Stimulated activated CD8-positive, alpha-beta memory T cell treated with anti-CD3 and anti-CD28 coated beads, Interleukin-12 subunit alpha, Interleukin-12 subunit beta, amount 100 ng/mL, for 24 hours (primary cell): ENCODE measurements around the gene PIRT.

Source experiments
- DNase-seq: peaks from one replicate; pipeline ENCODE4 v3.0.0-alpha.2; 2020; ENCODE audit errors: extremely low read depth

The PIRT gene

DNA sequence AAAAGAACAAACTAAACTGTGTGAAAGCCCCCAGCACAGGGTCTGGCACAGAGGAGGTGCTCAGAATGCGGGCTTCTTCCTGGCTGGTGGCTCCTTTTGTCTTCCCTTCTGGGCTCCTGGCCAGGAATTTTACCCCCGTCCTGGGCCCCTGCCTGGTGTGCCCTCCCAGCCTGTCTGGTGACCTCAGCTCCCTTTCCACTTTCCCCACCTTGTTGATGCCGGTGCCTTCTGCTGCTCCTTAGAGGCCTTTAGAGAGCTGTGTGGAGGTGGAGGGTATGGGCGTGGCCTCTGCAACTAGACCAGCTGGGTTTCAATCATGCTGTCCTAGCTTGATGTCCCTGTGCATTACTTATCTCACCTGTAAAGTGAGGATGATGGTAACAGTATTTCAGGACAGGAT is 16.8 kb downstream of the PIRT start:
- no peak for DNase-seq

DNA sequence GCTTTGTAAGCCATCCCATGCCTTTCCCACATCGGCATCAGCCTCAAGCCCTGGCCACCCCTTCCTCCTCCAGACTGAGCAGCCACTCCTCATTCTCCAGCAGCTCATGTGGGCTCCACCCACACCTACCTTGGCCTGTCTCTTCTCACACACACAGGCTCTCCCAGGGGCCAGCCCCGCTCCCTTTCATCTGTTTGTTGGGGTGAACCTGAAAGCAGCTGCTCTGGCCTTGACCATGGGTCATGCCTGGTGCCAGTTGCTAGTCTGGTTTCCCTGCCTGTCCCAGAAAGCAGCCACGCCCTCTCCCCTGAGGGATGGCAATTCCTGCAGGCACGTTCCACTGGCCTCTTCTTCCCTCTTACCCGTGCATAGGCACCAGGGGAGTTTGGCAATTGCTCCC is 22.6 kb downstream of the PIRT start:
- no peak for DNase-seq

DNA sequence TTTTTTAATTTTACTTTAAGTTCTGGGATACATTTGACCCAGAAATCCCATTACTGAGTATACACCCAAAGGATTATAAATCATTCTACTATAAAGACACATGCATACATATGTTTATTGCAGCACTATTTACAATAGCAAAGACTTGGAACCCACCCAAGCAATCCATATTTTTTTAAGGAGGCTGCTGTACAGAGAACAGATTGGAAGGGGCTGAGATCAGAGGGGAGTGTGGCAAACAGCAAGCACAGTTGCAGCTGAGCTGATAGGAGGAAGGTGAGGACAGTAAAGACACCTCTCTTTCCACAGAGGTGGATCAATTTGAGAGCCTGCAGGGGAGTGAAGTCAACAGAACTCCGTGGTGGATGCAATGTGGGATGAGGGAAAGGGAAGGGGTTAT is 23.8 kb downstream of the PIRT start:
- DNase-seq: no peak

DNA sequence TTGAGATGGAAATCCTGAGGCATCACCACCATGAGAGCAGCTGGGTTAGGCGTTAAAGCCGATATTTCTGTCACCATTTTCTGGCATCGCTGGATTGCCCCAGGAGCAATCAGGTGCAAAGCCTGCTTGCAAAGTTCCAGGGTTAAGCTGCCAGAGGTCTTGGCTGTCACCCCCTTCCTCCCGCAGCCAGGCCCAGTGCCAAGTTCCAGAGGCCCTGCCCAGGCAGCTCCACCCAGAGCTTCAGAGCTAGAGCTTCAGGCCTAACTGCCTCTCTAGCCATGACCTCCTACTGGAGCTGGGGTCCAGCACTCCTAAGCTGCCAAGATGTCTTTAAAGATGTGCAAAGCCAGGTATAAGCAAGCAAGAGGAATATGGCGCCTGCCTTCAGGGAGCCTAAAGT is 25.2 kb downstream of the PIRT start:
- DNase-seq: no peak

DNA sequence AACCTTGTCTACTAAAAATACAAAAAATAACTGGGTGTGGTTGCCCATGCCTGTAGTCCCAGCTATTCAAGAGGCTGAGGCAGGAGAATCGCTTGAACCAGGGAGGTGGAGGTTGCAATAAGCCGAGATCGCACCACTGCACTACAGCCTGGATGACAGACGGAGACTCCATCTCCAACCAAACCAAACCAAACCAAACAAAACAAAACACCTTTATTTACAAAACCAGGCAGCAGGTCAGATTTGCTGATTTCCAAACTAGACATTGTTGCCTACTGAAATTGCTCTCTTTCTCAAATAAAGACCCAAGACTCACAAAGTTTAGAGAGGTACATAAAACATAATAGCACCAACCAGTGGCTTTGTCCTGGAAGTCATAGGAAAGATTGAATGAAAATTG is 28.3 kb downstream of the PIRT start:
- no peak for DNase-seq

DNA sequence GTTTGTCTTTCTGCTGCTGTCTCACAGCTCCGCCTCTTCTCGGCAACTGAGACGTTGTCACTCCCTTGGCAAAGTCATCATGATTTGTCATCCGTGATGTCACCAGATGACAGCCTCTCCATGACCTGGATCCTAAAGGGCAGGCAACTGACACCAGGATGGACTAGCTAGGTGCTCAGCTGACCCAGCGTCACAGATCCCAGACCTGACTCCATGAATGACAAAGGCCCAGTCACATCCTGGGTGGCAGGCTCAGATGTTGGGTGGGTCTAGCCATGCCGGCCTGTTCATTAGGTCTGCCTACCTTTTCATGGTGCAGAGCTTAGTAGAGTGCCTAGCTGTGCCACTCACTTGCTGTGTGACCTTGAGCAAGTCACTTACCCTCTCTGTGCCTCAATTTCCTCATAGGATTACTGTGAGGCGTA is 30.2 kb downstream of the PIRT start:
- DNase-seq: no peak

DNA sequence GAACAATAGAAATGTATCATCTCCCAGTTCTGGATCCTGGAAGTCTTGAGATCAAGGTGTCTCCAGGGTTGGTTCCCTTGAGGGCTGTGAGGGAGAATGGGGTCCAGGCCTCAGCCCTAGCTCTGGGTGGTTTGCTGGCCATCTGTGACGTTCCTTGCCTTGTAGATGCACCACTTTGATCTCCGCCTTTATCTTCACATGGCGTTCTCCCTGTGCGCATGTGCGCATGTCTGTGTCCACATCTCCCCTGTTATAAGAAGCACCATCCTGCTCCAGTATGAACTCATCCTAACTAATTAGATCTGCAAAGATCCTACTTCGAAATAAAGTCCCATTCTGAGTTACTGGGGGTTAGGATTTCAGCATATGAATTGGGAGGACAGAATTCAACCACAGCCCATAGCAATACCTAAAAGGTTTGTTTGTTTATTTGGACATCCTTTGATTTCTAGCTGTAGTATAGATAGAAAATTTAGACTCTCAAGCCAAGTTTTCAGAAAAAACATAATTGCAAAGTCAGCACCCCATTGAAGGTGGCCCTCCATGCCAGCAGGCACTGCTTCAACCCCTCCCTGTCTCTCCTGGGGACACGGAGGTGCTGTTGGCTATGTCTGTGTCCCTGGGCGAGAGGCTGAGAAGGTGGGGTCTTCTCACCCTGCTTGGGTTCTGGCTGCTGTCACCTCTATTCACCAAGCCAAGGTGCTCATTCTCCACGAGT is 31.2 kb downstream of the PIRT start:
- DNase-seq: no peak

DNA sequence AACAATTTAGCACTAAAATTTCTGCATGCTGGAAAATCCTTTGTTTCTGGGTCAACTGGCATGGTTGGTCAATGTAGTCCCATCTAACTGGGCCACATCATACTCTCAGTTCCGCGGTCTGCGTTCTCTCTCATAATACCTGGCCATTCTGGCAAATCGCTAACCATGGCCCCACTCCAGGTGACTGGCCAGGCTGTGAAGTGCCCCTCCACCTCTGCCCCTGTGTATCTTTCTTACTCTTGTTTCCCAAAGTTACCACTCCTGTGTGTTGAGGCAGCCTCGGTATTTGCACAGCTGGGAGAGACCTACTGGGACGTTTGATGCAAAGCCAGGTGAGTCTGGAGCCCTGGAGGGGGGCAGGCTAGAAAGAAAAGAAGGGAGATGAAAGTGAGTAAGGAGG is 32.0 kb downstream of the PIRT start:
- no peak for DNase-seq

DNA sequence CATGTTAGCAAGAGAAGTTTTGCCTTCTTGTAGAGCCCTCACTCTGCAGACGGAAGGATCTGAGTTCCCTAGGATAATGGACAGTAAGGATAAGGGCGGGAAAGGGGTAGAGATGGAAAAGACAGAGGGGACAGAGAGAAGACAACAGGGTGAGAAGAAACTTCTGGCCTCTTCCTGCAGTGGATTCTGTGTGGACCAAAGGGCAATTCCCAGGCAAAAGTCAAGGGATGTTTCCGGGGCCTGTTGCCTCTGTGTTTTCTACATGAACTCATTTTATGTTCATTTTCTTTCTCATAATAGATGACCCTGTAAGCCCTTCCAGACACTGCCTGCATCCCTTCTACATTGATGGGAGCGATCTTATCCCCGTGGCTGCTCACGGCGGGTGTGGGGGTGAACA is 33.3 kb downstream of the PIRT start:
- DNase-seq: no peak

DNA sequence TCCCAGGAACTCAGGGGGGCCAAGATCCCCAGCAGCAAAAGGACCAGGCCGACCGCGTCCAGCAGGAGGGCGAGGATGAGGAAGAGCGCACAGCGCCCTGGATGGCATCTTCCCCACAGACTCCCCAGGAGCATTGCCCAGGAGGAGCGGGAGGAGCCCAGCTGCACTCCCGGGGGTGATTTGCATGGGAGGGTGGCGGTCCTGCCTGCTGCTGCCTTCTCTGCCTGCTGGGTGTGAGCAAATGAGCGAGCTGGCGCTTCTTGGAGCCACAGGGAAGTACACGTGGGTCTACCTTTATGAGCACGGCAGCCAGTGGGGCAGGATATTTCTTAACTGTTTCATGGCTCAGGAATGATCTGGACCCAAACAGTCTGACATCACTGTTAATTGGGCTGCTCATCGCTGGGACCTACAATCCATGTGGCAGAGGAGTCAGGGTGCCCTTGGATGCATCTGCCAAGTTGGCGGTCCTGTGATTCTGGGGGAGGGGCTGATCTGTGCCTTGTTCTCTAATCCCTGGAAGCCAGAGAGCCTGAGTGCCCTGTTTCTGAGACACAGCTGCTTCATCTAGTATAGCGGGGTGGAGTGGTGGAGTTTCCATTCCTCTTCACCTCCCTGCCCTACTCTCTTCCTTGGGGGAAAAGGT is 33.9 kb downstream of the PIRT start, which contains the start of gene TMEM238L:
TSS of gene TMEM238L (minus strand) at position 270 of the 646 bp plus-strand sequence. CDS start at position 134, 136 bp downstream.
- no peak for DNase-seq

DNA sequence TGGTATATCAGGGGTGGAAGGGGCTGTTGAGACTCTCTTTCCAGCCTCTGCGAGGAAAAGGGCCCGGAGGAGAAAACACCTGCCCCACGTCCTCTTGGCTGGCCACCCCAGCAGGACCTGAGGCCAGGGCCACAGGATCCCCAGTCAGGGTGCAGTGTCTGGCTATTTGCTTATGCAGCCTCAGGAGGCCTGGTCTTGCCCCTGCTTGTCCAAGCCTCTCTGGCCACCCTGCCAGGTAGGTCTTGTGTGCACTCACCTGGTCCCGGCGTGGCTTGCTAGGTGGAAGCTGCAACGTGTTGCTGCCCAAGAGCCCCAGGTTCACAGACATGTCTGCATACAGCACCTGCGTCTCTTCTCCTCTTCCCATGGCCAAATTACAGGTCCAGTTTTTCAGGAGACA is 34.5 kb downstream of the PIRT start:
- no peak for DNase-seq

DNA sequence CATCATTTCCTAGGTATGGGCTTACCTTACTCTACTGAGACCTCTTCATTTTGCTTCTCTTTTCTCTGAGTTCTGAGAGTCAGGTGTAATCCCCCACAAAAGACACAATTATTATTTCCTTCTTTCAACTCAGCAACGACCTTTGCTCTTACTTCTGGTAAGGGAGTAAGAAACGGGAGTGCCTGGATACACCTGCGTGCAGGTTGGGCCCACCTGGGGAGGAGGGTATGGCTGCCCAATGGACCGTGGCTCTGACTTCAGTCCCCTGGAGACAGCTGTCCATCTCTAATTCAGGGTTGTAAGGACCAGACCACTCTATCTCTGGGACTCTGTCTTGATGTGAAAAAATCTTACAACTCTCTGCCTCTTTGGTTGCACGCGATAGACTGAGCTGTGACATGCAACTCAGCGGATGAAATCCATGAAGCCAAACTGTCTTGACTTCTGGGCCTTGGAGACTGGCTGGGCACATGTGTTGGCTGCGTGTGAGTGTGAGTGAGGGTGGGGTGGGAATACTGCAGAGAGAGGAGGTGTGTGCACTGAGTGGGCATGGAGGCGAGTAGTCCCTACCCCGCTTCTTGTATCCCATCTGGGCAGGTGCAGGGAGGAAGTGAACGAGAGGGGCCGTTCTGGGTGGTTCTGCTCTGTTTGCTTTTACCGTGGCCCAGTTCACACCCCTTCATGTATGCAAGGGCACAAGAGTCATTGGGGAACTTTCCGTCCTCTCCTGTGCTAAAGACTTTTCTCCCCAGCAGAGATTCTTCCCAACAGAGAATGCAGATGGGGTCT is 35.2 kb downstream of the PIRT start:
- DNase-seq: no peak

DNA sequence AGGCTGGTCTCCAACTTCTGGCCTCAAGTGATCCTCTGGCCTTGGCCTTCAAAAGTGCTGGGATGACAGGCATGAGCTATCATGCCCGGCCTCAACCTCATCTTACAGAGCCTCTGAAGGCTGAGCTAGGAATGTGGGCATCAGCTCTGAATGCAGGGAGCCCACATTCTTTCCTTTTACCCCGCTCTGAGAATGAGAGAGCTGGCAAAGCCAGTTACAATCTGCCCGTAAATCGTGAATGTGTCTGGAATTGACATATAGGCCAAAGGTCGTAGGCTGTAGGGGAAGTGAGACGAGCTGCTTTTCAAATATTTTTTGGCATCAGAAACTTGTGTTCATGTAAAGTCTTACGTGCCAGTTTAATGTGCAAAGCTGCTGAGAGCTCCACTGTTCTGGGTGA is 38.5 kb downstream of the PIRT start:
- no peak for DNase-seq

DNA sequence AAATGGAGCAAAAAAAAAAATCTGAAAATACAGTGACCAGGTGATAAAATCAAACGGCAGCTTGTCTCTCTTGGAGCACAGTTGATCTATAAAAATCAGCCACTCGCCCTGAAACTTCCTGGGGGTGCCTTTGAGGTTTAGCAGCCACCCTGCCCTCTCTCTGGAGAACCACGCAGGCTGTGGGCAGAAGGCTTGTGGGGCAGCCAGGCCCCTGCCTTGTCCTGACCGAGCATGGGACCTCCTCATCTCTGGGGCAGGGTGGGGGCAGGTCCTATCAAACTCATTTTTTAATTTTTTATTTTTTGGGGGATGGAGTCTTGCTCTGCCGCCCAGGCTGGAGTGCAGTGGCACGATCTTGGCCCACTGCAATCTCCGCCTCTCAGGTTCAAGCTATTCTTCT is 39.0 kb downstream of the PIRT start:
- DNase-seq: no peak

DNA sequence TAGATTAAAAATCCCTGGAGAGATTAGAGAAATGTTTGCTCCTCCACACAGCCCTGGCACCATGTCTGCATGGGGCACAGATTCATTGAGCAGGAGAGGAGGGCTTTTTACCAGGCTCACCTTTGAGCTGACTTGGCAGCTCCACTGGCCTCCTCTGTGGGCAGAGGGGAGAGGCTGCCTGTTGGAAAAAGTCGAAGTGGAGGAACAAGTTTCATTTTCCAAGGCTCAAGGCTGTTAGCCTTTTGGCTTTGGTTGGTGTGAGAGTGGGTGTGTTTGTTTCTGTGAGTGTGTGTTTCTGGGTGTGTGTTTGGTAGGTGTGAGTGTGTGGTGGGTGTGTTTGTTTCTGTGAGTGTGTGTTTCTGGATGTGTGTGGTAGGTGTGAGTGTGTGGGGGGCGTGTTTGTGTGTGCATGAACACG is 39.5 kb downstream of the PIRT start:
- no peak for DNase-seq

DNA sequence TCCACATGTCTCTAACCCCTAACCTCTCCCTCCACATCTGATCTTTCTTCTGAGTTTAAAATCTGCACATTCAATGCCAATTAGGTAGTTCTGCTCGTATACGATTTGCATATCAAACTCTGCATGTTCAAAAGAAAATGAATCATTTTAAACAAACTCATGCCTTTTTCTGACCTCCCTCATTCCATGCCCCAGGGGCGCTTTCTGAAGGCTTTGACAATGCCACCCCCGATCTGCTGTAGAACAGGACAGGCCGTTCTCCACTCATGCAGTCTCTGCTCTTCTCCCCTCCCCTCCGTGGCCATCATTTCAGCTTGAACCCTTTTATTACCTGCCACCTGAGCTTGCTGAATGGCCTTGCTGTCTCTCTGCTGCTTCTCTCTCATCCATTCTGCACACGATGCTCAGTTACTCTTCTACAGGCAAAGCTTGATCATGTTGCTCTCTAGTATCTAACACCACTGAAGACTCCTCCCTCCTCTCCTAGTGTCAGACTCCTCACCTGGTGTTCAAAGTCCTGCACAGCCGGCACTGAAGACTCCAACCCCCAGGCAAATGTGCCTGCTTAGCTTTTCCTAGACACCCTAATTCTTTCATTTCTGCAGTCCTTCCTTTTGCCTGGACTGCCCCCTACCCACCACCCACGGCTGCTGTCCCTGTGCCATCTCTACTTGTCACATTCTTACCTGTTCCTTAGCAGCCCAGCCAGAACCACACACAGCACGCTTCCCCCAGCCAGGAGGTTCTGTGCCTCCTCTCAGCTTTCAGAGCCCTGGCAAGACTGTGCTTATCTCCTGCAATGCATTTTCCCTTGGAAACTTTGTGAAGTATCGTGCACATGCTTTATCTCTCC is 40.2 kb downstream of the PIRT start:
- DNase-seq: no peak

DNA sequence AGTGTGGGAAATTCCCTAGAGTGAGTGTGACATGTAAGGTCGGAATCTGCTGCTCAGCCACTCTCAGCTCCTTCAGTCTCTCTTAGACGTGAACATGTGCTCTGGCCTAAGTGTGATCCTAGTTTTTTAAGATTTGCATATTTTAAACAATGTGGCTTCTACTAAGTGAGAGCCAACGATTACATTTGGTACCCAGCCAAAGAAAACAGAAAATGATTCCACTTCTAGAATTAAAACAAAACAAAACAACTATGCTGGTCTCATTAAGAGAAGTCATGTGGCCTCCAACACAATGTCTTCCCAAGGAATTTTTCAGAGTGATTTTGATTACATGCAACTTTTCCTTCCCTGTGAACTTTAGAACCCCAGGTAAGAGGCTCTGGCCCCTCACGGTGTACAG is 44.1 kb downstream of the PIRT start:
- DNase-seq: no peak

DNA sequence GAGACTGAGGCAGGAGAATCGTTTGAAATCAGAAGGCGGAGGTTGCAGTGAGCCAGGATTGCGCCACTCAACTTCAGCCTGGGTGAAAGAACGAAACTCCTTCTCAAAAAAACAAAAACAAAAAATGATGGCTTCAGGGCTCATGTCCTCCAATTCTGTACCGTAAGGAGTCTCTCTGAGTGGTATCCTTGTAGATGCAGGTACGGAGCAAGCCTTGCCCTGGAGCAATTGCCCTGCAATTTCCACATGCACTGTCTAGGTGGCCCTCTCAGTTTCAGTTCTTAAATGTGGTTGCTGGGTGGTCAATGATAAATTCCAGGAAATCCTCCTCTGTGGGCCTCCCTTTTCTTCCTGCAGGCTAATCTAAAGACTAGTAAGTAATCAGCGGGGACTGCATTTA is 44.6 kb downstream of the PIRT start:
- DNase-seq: no peak

DNA sequence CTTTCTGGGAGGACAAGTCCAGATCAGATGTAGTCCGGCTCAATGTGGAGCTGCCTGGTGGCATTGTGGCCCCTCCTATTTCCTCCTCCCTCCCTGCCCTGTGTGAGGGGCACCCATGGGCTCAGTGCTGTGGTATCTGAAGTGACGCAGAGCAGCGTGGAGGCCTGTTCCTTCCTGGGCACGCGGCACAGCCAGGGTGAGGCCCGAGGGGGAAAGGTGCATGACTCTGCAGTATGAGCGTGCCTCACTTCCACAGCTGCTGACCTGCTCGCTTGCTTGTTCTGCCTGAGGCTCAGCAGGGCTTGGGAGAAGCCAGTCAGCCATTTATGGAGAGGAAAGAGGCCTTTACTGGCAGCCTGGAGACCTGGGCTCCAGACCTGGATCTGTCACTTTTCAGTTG is 45.7 kb downstream of the PIRT start:
- DNase-seq: no peak

DNA sequence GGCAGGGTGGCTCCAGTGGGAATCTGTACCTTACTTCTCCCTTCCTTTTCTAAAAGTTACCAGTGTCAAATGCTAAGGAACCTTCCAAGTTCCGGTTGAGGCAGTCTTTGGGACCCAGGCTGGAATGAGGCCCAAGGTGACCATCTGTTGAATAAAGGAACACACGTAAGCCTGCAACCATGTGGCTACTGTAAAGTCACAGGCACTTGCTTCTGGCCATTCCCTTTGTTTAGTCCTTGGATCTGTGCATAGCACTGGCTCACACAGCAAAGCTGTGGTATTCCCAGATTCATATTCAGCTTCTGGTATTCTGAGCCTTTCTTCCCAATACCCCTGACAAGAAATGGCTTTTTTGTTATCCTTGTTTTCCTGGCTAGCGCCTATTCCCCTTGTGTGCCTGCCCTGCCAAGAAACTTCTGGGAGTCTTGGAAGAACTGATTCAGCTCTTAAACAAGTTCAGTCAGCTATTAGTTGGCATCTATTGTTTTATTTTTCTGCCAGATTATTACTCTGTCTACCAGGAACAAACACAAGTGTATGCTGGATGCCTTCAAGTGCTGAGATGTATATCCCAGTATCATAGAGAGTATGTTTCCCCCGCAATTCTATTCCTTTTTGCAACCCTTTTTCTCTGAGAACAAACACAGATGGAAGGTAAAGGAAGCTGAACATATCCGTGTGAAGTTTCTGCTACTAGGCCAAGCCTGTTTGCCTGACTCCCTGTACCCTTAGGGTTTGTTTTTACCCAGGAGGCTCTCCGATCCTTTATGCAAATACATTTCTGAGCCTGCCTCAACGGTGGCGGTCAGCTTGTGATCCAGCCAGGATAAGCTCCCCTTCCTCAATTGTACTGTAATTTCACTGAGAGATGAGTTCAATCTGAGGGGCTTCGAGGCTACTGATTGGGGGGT is 47.1 kb downstream of the PIRT start:
- DNase-seq: no peak
